HG03575 (cell line): Measurements from ENCODE around the gene OR6B2.

Experiments used
- ATAC-seq: cut with Tn5 transposase; IDR thresholded peaks from one replicate; pipeline ENCODE4 v1.9.1; 2021; ENCODE audit not compliant: unreplicated experiment, insufficient number of reproducible peaks, low FRiP score; ENCODE audit errors: extremely low read depth

OR6B2 gene

GRCh38 chr2:239990966-239991365 is 39.3 kb downstream of the OR6B2 start:
- ATAC-seq = no peak

- no peak for ATAC-seq
These were observed 44.9 kb downstream of the OR6B2 start for GRCh38 chr2:239985356-239985755.

GRCh38 chr2:239984421-239985194 is 45.6 kb downstream of the OR6B2 start:
- ATAC-seq = no peak

GRCh38 chr2:239983004-239983778 is 47.0 kb downstream of the OR6B2 start:
- ATAC-seq = no peak
